ENCODE results near the gene BAHD1.

The BAHD1 gene

GRCh38 chr15:40443255-40443654 is 2.5 kb downstream of the BAHD1 start:
- H3K4me3 ChIP-seq (ENCODE audit: control insufficient read depth, low read depth, low read length) = no peak overlapping the region
- DNase-seq (ENCODE audit: low read depth) = no peak

GRCh38 chr15:40443846-40444245 is 3.1 kb downstream of the BAHD1 start:
- no peak overlapping the region for H3K4me3 ChIP-seq (ENCODE audit: control insufficient read depth, low read depth, low read length)
- no peak for DNase-seq (ENCODE audit: low read depth)
- TF ChIP-seq, protein P1, sequence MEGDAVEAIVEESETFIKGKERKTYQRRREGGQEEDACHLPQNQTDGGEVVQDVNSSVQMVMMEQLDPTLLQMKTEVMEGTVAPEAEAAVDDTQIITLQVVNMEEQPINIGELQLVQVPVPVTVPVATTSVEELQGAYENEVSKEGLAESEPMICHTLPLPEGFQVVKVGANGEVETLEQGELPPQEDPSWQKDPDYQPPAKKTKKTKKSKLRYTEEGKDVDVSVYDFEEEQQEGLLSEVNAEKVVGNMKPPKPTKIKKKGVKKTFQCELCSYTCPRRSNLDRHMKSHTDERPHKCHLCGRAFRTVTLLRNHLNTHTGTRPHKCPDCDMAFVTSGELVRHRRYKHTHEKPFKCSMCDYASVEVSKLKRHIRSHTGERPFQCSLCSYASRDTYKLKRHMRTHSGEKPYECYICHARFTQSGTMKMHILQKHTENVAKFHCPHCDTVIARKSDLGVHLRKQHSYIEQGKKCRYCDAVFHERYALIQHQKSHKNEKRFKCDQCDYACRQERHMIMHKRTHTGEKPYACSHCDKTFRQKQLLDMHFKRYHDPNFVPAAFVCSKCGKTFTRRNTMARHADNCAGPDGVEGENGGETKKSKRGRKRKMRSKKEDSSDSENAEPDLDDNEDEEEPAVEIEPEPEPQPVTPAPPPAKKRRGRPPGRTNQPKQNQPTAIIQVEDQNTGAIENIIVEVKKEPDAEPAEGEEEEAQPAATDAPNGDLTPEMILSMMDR (IDR thresholded peaks at IDR 0.05; ENCODE audit: control insufficient read depth, insufficient read depth, low read depth, low read length, missing control alignments) = no peak

More at GRCh38 chr15:40443255-40443654, 2.5 kb downstream of the BAHD1 start:
- TF ChIP-seq, protein P1 (IDR thresholded peaks at IDR 0.05; ENCODE audit: control insufficient read depth, insufficient read depth, low read depth, low read length, missing control alignments) = no peak

- no peak for DNase-seq (ENCODE audit: low read depth)
- H3K4me3 ChIP-seq (ENCODE audit: control insufficient read depth, low read depth, low read length) = no peak overlapping the region
Observed at GRCh38 chr15:40444736-40445135, 4.0 kb downstream of the BAHD1 start.

DNA sequence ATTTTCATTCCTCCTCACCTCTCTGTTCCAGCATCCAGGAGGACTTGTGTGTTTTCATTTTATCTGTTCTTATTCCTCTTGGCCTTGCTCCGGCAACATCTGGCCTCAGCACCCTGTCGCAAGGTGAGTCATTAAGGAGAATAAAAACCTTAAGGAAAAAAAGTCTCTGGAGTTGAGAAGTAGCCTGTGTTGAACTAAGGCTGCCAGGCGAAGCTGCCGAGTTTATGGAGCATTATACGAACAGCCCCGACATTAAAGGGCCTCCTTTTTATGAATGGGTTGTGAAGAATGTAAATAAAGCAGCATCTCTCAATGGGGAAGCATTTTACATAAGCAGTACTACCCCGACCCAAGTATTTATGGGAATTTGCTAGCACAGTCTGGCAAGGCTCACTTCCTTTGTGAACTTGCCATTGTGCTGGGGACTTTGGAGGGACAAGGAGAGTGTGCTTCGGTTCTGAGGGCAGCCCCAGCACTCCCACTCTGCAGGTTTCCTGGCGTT is 4.7 kb downstream of the BAHD1 start:
- TF ChIP-seq, protein P1 (IDR thresholded peaks at IDR 0.05; ENCODE audit: control insufficient read depth, insufficient read depth, low read depth, low read length, missing control alignments) = no peak
- no peak for DNase-seq (ENCODE audit: low read depth)
- no peak overlapping the region for H3K4me3 ChIP-seq (ENCODE audit: control insufficient read depth, low read depth, low read length)

More at GRCh38 chr15:40444736-40445135, 4.0 kb downstream of the BAHD1 start:
- TF ChIP-seq, protein P1 (IDR thresholded peaks at IDR 0.05; ENCODE audit: control insufficient read depth, insufficient read depth, low read depth, low read length, missing control alignments) = no peak

- H3K4me3 ChIP-seq (ENCODE audit: control insufficient read depth, low read depth, low read length) = no peak overlapping the region
- DNase-seq (ENCODE audit: low read depth) = no peak
- TF ChIP-seq, protein P1 (IDR thresholded peaks at IDR 0.05; ENCODE audit: control insufficient read depth, insufficient read depth, low read depth, low read length, missing control alignments) = no peak
Observed at GRCh38 chr15:40446144-40446543, 5.4 kb downstream of the BAHD1 start.

DNA sequence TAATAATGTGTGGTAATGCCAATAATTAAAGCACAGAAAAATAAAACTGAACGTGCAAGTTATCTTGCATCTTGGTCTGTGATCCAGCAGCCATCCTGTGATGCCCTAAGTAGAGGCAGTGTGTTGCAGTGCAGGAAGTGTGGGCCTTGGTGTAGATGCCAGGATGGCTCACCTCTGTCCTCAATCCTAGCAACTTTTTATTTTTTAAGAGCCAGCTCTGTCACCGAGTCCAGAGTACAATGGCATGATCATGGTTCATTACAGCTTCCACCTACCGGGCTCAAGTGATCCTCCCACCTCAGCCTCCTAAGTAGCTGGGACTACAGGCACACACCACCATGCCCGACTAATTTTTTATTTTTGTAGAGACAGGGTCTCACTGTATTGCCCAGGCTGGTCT is 7.6 kb downstream of the BAHD1 start:
- no peak for DNase-seq (ENCODE audit: low read depth)
- TF ChIP-seq, protein P1 (IDR thresholded peaks at IDR 0.05; ENCODE audit: control insufficient read depth, insufficient read depth, low read depth, low read length, missing control alignments) = no peak
- H3K4me3 ChIP-seq (ENCODE audit: control insufficient read depth, low read depth, low read length) = no peak overlapping the region

GRCh38 chr15:40449275-40449674 is 8.5 kb downstream of the BAHD1 start:
- TF ChIP-seq, protein P1 (IDR thresholded peaks at IDR 0.05; ENCODE audit: control insufficient read depth, insufficient read depth, low read depth, low read length, missing control alignments) = no peak
- no peak overlapping the region for H3K4me3 ChIP-seq (ENCODE audit: control insufficient read depth, low read depth, low read length)
- no peak for DNase-seq (ENCODE audit: low read depth)
